ENCODE data around the gene LPIN2.

The LPIN2 gene

GRCh38 chr18:2979129-2979528 is 33.8 kb downstream of the LPIN2 start:
- no peak for DNase-seq

GRCh38 chr18:2978661-2979106 is 34.3 kb downstream of the LPIN2 start:
- DNase-seq: no peak

GRCh38 chr18:2978208-2978607 is 34.7 kb downstream of the LPIN2 start:
- no peak for DNase-seq

- DNase-seq: no peak
Measured at GRCh38 chr18:2976218-2977132, 36.5 kb downstream of the LPIN2 start.

GRCh38 chr18:2974731-2975130 is 38.2 kb downstream of the LPIN2 start:
- no peak for DNase-seq

- no peak for DNase-seq
Measured at GRCh38 chr18:2971741-2972552, 41.0 kb downstream of the LPIN2 start.

- no peak for DNase-seq
Measured at GRCh38 chr18:2970772-2971659, 41.9 kb downstream of the LPIN2 start.

GRCh38 chr18:2970344-2970743 is 42.6 kb downstream of the LPIN2 start:
- DNase-seq: no peak

GRCh38 chr18:2969695-2970094 is 43.2 kb downstream of the LPIN2 start:
- no peak for DNase-seq

- DNase-seq: no peak
Measured at GRCh38 chr18:2968606-2969005, 44.3 kb downstream of the LPIN2 start.

- DNase-seq: no peak
Measured at GRCh38 chr18:2967820-2968219, 45.1 kb downstream of the LPIN2 start.

- DNase-seq: no peak
Measured at GRCh38 chr18:2967357-2967756, 45.6 kb downstream of the LPIN2 start.

GRCh38 chr18:2966560-2966959 is 46.4 kb downstream of the LPIN2 start:
- no peak for DNase-seq

- DNase-seq: no peak
Measured at GRCh38 chr18:2965797-2966196, 47.1 kb downstream of the LPIN2 start.

- no peak for DNase-seq
Measured at GRCh38 chr18:2964361-2965010, 48.5 kb downstream of the LPIN2 start.
